Middle frontal gyrus (tissue), 1 donor: ENCODE data around the gene CADPS.

Source experiments
- DNase-seq: peaks from one replicate; pipeline ENCODE4 v3.0.0-alpha.2; 2015; ENCODE audit warnings: low spot score; ENCODE audit errors: extremely low spot score

CADPS gene

DNA sequence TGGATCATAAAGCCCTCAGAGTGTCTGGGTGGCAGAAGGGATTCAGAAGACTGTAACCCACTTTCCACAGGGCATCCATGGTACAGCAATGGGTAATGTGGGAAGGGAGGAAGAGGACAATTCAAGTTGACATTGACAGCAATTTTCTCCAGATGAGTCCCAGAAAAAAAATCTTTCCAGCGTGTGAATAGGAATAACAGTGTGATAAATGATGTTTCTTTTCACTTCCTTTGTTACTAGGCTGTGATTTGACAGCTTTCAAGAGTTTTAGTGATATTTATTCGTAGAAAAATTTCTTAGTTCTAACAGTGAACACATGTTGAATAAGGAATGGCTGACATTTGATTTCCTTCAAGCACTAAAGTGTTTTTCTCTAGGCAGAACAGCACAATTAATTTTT is 186.4 kb downstream of the CADPS start:
- no peak for DNase-seq

GRCh38 chr3:62688050-62688449 is 187.2 kb downstream of the CADPS start:
- DNase-seq, result no peak

DNA sequence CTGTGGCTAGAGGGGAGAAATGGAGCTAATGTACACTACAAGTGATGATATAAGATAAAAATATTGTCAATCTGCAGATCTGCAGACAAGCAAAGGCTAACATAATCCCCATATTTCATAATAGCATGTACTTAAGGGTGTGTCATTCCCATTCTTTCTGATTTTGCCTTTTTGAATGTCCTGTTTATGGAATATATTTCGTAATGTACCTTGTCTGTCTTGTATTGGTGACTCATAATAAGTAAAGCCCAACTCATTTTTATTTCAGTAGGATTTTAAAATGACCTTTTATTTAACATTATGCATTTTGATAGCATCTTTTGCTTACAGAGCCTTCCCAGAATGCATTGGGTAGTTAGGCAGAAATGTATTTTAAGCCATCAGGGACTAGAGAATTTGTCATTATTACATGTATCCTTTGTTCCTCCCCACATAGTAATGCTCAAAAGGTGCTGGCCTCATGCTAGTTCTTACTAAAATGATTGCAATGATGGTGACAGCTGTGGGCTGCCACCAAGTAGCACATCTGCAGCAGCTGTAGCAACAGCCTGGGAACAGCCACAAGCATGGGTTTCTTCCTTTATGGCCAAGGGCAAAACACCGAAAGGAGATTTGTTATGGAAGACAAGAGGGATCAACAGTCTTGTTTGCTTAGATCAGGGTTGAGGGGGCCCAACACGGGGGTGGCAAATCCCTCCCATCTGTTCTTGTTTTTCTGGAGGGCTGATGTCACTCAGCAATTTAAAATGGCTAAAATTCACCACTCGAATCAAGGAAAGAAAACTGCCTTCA is 188.5 kb downstream of the CADPS start:
- no peak for DNase-seq

DNA sequence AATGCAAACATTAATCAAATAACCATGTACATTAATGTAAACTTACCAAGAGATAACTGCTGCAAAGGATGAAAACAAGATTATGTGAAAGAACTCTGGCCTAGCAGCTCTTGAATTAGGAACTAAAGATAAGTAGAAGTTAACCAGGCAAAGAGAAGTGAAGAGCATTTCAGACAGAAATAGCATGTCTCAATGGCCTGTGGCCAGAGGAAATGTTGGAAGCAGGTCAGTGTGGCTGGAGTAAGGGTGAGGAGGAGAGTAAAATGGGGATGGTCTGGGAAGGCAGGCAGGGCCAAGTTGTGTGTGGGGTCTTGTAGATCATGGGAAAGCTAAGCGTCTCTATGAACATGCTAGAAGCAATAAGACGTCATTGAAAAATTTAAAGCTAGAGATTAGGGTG is 192.4 kb downstream of the CADPS start:
- no peak for DNase-seq

DNA sequence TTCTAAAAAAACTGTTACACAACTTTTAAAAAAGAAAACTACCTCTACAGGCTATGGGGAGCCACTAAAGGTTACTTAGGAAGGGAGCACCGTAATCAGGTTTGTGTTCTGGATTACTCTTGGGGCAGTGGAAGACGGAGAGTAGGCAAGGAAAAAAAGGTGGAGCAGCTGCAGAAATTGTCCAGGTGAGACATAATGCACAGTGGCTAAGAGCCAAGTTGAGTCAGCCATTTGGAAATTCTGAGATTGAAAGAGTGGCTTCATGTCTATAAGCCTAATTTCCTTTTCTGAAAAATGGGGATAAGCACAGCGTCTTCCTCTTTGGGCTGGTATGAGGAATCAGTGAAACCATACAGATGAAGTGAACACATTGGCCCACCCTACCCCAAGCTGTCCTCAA is 195.2 kb downstream of the CADPS start:
- no peak for DNase-seq

GRCh38 chr3:62678841-62679240 is 196.4 kb downstream of the CADPS start:
- DNase-seq, result no peak

DNA sequence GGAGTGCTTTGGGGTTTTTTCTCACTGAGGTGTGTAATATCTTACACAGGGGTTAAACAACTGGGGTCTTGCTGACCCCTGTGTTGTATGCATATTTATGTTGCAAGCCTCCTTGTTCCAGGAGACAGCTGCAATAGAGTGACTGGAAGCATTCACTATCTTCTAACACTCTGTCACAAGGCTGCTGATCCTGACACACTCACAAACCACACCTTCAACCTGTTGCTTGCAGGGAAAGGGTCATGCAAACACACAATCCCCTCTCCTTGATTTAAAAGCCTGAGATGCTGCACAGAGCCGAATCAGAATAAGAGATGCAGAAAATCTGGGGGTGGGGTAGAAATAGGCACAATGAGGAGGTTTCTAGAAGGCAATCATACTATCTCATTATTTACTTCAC is 197.3 kb downstream of the CADPS start:
- DNase-seq, result no peak

GRCh38 chr3:62676689-62677271 is 198.4 kb downstream of the CADPS start:
- no peak for DNase-seq

DNA sequence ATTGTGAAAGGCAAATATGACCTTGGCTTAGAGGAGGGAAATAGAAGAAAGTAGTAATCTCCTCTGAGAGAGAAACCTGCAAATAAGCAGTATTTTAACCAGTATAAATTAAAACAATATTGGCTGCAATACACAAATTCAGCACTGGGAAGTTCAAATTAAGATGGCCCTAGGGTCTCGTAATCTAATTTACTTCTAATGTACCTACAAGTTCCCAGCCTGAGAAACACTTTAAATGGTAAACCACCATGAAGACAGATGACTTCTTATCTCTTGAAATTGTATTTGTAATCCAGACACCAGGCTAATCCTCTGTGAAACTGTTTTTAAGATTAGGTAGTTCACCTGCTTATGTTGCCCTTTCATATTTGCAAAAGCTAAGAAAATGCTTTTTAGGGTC is 199.7 kb downstream of the CADPS start:
- no peak for DNase-seq

GRCh38 chr3:62672988-62673313 is 202.3 kb downstream of the CADPS start:
- no peak for DNase-seq

DNA sequence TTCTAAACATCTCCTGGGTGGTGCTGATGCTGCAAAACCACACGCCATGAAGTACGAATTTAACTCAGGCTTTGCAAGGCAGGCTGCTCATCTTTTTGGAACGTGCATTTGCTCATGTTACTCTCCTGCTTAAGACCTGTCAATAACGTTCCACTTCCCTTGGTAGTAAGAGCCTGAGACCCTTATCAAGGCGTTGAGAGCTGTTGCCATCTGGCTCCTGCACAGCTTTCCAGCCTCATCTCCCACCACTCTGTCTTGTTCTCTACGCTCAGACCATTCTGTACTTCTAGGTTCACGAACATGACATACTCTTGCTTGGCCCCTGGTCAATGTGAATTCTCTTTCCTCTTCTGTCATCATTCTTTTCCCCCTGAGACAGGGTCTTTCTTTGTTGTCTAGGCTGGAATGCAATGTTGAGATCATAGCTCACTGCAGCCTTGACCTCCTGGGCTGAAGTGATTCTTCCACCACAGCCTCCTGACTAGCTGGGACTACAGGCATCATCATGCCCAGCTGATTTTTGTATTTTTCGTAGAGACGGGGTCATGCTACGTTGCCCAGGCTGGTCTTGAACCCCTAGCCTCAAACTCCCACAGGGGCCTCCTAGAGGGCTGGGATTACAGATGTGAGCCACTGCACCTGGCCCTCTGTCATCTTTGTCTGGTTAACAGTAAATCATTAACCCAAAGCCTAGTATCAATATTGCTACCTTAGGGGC is 202.8 kb downstream of the CADPS start:
- no peak for DNase-seq

GRCh38 chr3:62670351-62670750 is 204.9 kb downstream of the CADPS start:
- no peak for DNase-seq

DNA sequence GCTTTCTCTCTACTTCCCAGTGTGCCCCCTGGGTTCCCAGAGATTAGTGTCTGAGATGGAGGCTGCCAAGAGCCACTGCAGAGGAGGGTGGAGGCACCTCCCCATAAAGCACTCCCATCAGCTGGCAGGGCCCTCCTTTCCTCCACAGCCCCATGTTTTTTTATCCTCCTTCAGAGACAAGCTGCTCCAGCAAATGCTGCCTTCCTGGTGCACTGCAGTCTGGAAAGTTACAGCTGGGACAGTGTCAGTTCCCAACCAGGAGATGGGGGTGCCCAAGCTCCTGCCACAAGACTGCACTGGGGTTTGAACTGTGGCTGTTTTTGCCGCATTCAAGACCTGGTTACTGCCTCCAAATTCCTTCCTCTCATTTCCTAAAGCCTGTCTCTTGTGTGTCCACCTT is 206.1 kb downstream of the CADPS start:
- no peak for DNase-seq

DNA sequence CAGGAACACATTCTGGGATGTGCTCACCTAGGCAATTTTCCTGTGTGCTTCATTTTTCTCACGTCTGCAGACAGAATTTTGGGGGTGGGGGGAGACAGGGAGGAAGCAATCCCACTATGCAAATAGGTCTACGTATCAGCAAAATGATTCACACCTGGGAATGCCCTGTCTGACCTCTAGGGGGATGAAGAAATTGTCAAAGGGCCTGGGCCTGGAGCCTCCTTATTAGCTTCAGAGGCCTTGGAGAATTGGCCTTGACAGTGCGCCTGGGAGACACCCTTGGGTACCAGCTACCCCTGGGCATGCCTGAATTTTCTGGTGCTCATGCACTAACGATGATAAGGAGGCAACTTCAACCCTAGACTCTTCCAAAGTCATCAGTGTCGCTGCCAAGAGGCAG is 207.5 kb downstream of the CADPS start:
- DNase-seq, result no peak

- peak; percentile 80 for DNase-seq
Measured at GRCh38 chr3:62665627-62666437, 209.4 kb downstream of the CADPS start.

- no peak for DNase-seq
Measured at GRCh38 chr3:62662677-62663076, 212.5 kb downstream of the CADPS start.

GRCh38 chr3:62659660-62660059 is 215.6 kb downstream of the CADPS start:
- DNase-seq, result no peak

DNA sequence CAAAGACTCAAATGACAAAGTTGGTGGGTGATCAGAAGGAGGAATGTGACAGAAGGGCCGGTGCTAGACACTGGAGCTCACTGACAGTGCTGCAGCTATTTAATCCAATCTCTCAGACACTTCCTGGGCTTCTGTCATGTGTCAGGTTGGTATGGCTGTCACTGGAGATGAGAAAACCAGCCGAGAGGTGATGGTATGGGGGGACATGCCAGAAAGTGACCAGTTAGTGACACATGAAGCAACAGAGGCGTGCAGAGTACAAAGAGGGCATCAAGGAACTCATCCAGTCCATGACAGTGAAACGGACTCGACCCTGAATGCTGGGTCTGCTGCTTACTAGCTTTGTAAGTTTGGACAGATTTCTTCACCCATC is 219.5 kb downstream of the CADPS start:
- no peak for DNase-seq

DNA sequence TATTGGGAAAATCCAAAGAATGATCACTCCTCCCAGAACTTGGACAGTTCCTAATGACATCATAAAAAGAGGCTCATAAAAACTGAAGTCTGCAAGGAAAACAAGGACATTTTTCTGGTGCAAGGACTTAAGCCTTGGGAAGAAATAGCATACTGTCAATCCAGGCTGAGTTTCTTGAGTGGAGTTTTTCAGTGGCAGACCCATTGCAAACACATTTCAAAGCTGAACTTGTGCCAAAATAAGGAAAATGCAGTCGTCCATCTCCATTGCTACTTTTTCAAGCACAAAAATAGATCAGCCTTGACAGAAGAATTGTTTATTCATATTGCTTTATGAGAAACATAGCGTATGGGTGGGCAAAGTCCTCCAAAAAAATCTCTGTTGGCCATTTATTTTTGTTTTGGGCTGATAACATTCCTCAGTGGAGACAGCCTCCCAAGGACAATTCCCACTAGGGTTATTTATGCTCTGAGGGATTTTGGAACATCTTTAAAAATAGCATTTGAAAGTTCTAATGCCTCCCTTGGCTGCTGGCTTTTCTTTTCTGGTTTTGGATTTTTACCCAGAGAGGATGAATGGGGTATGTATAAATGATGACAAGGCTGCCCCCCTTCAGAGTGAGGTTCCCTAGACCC is 220.0 kb downstream of the CADPS start:
- DNase-seq, result no peak

DNA sequence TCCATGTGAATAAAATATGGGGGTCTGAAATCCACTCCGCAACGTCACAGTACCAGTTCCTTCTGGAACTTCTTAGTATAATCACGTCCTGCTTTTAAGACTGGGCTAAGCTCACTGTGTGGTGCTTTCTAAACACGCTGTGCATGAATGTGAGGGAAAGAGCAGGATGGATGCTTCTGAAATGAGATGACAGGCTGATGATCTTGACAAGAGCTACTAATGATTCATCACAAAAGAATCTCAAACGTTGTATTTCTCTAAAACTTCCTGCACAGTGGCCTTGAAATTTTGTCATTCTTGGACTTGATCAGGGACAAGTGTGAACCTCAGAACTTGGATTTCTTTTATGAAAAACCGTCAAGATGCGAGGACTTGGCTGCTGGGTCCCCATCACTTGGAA is 221.4 kb downstream of the CADPS start:
- DNase-seq, result no peak

- DNase-seq, result no peak
Measured at GRCh38 chr3:62647711-62648110, 227.5 kb downstream of the CADPS start.

GRCh38 chr3:62644493-62644892 is 230.7 kb downstream of the CADPS start:
- no peak for DNase-seq
